ENCODE results near the gene VILL.
"Not testable (repeated sequence)": the region's sequence is repeated elsewhere in the genome, so short reads cannot be mapped to it uniquely, and the experiment has no call there.

VILL gene

GRCh38 chr3:38049358-38050126 lies 59.0 kb downstream of the VILL start:
- no peaks in the 10 kb centered on the region for H3K79me1 ChIP-seq (ENCODE audit: low read length)
- no peaks in the 10 kb centered on the region for H3K4me1 ChIP-seq (ENCODE audit: control insufficient read depth, low read depth, low read length)
- H3K23ac ChIP-seq (ENCODE audit: low read length): no peak overlapping the region
- no CpG with 5 or more reads among the region's 4 CpGs for WGBS (ENCODE audit: extremely low coverage, insufficient coverage, low lambda C conversion rate)
- no peak overlapping the region for H3K9ac ChIP-seq (ENCODE audit: low read length)
- H3K4me3 ChIP-seq (ENCODE audit: low read length): no peak overlapping the region
- no peak overlapping the region for H2BK5ac ChIP-seq (ENCODE audit: low read length)
- no peak for DNase-seq
- H3K79me2 ChIP-seq (ENCODE audit: control insufficient read depth, insufficient read depth, low read length): no peaks in the 10 kb centered on the region
- no peak overlapping the region for H4K8ac ChIP-seq (ENCODE audit: low read depth, low read length)
- no peak overlapping the region for H2BK120ac ChIP-seq (ENCODE audit: low read depth, low read length)
- H2AK5ac ChIP-seq (ENCODE audit: low read length): no peak overlapping the region
- H3K36me3 ChIP-seq (ENCODE audit: control insufficient read depth, insufficient read depth, low read length): no peaks in the 10 kb centered on the region
- no peak overlapping the region for H4K5ac ChIP-seq (ENCODE audit: low read length)
- no peak overlapping the region for H3K18ac ChIP-seq (ENCODE audit: low read length)
- H3K4ac ChIP-seq (ENCODE audit: low read depth, low read length): no peak overlapping the region
- H3K27ac ChIP-seq (ENCODE audit: low read depth, low read length): no peak overlapping the region
- H2BK15ac ChIP-seq (replicated peaks; ENCODE audit: low read depth): no peak overlapping the region
- H3K4me2 ChIP-seq (ENCODE audit: low read length): no peak overlapping the region
- no peaks in the 10 kb centered on the region for H3K27me3 ChIP-seq (ENCODE audit: insufficient read depth, low read length, poor library complexity)
- H3K56ac ChIP-seq (ENCODE audit: low read length): no peak overlapping the region

- no peak overlapping the region for H3K23ac ChIP-seq (ENCODE audit: low read length)
- no peaks in the 10 kb centered on the region for H3K79me2 ChIP-seq (ENCODE audit: control insufficient read depth, insufficient read depth, low read length)
- H3K56ac ChIP-seq (ENCODE audit: low read length): no peak overlapping the region
- H4K5ac ChIP-seq (ENCODE audit: low read length): no peak overlapping the region
- H3K4me1 ChIP-seq (ENCODE audit: control insufficient read depth, low read depth, low read length): no peaks in the 10 kb centered on the region
- no peak overlapping the region for H3K4ac ChIP-seq (ENCODE audit: low read depth, low read length)
- H2BK120ac ChIP-seq (ENCODE audit: low read depth, low read length): no peak overlapping the region
- H3K79me1 ChIP-seq (ENCODE audit: low read length): no peaks in the 10 kb centered on the region
- no peaks in the 10 kb centered on the region for H3K27me3 ChIP-seq (ENCODE audit: insufficient read depth, low read length, poor library complexity)
- H2BK15ac ChIP-seq (replicated peaks; ENCODE audit: low read depth): no peak overlapping the region
- WGBS (ENCODE audit: extremely low coverage, insufficient coverage, low lambda C conversion rate): no CpG with 5 or more reads among the region's 13 CpGs
- no peak overlapping the region for H3K27ac ChIP-seq (ENCODE audit: low read depth, low read length)
- H3K9ac ChIP-seq (ENCODE audit: low read length): no peak overlapping the region
- no peak overlapping the region for H4K8ac ChIP-seq (ENCODE audit: low read depth, low read length)
- no peaks in the 10 kb centered on the region for H3K36me3 ChIP-seq (ENCODE audit: control insufficient read depth, insufficient read depth, low read length)
- DNase-seq: no peak
- no peak overlapping the region for H3K4me2 ChIP-seq (ENCODE audit: low read length)
- H2AK5ac ChIP-seq (ENCODE audit: low read length): no peak overlapping the region
- no peak overlapping the region for H2BK5ac ChIP-seq (ENCODE audit: low read length)
- H3K18ac ChIP-seq (ENCODE audit: low read length): no peak overlapping the region
- no peak overlapping the region for H3K4me3 ChIP-seq (ENCODE audit: low read length)
Observed at GRCh38 chr3:38051131-38051530, 60.5 kb downstream of the VILL start.

- not testable (repeated sequence) for H3K56ac ChIP-seq (ENCODE audit: low read length); H3K79me1 ChIP-seq (ENCODE audit: low read length); H3K18ac ChIP-seq (ENCODE audit: low read length); H4K8ac ChIP-seq (ENCODE audit: low read depth, low read length); H3K4me2 ChIP-seq (ENCODE audit: low read length); H2BK15ac ChIP-seq (replicated peaks; ENCODE audit: low read depth); H3K4ac ChIP-seq (ENCODE audit: low read depth, low read length); H3K27ac ChIP-seq (ENCODE audit: low read depth, low read length); H3K23ac ChIP-seq (ENCODE audit: low read length); H3K36me3 ChIP-seq (ENCODE audit: control insufficient read depth, insufficient read depth, low read length); H2AK5ac ChIP-seq (ENCODE audit: low read length); H3K79me2 ChIP-seq (ENCODE audit: control insufficient read depth, insufficient read depth, low read length); H4K5ac ChIP-seq (ENCODE audit: low read length); H3K4me1 ChIP-seq (ENCODE audit: control insufficient read depth, low read depth, low read length); H3K4me3 ChIP-seq (ENCODE audit: low read length); H2BK120ac ChIP-seq (ENCODE audit: low read depth, low read length); H3K9ac ChIP-seq (ENCODE audit: low read length); H2BK5ac ChIP-seq (ENCODE audit: low read length); DNase-seq; H3K27me3 ChIP-seq (ENCODE audit: insufficient read depth, low read length, poor library complexity)
- no CpG with 5 or more reads among the region's 32 CpGs for WGBS (ENCODE audit: extremely low coverage, insufficient coverage, low lambda C conversion rate)
Observed at GRCh38 chr3:38053286-38053685, 62.7 kb downstream of the VILL start.

DNA sequence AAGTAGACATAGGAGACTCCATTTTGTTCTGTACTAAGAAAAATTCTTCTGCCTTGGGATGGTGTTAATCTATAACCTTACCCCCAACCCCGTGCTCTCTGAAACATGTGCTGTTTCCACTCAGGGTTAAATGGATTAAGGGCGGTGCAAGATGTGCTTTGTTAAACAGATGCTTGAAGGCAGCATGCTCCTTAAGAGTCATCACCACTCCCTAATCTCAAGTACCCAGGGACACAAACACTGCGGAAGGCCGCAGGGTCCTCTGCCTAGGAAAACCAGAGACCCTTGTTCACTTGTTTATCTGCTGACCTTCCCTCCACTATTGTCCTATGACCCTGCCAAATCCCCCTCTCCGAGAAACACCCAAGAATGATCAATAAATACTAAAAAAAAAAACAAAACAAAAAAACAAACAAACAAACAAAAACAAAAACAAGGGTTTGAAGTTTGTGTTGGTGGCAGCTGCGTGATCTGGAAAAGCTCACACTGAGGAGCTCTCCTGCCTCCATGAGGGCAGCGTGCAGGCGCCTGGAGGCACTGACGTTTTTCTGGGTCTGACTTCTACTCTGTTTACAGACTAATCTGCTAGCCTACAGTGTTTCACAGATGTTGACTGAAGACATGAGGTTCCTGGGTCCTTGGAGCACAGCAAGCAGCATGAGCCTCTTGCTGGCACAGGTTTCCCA lies 63.4 kb downstream of the VILL start:
- not testable (repeated sequence) for H3K27ac ChIP-seq (ENCODE audit: low read depth, low read length); H3K4me3 ChIP-seq (ENCODE audit: low read length); H3K4ac ChIP-seq (ENCODE audit: low read depth, low read length); H2BK15ac ChIP-seq (replicated peaks; ENCODE audit: low read depth); H3K9ac ChIP-seq (ENCODE audit: low read length); H2BK120ac ChIP-seq (ENCODE audit: low read depth, low read length); H3K79me2 ChIP-seq (ENCODE audit: control insufficient read depth, insufficient read depth, low read length); H4K8ac ChIP-seq (ENCODE audit: low read depth, low read length); H3K36me3 ChIP-seq (ENCODE audit: control insufficient read depth, insufficient read depth, low read length); H4K5ac ChIP-seq (ENCODE audit: low read length); H3K4me2 ChIP-seq (ENCODE audit: low read length); H3K23ac ChIP-seq (ENCODE audit: low read length); H3K56ac ChIP-seq (ENCODE audit: low read length); H2AK5ac ChIP-seq (ENCODE audit: low read length); H3K18ac ChIP-seq (ENCODE audit: low read length); H3K79me1 ChIP-seq (ENCODE audit: low read length); H2BK5ac ChIP-seq (ENCODE audit: low read length); H3K4me1 ChIP-seq (ENCODE audit: control insufficient read depth, low read depth, low read length); DNase-seq; H3K27me3 ChIP-seq (ENCODE audit: insufficient read depth, low read length, poor library complexity)
- no CpG with 5 or more reads among the region's 9 CpGs for WGBS (ENCODE audit: extremely low coverage, insufficient coverage, low lambda C conversion rate)

DNA sequence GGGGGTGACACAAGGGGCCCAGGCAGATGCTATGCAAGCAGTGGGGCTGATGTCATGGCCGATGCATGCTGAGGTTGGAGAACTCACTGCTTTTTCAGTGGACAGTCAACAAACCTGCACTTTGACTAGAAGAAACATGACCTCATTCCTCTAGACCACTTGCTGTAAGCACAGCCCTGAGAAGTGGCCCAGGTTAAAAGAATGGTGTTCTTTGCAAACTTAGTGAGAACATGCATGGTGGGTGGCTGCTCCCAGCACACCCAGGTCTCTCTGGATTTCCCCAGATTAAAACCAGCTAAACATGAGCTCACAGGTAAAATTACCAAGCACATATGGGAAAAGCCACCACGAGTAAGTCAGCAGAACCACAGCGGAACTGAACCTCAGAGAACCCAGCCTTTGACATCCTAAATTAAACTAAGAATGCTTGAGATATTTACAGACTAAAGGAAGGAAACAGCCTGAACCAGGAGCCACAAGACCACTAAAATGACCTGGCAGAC lies 64.0 kb downstream of the VILL start:
- no CpG with 5 or more reads among the region's 3 CpGs for WGBS (ENCODE audit: extremely low coverage, insufficient coverage, low lambda C conversion rate)

More for the DNA sequence above, 64.0 kb downstream of the VILL start:
- Histone ChIP-seq H3K4me1 (ENCODE audit: control insufficient read depth, low read depth, low read length) (no peaks in the 10 kb centered on the region), H3K18ac (ENCODE audit: low read length) (no peak overlapping the region), H2BK120ac (ENCODE audit: low read depth, low read length) (no peak overlapping the region), H3K56ac (ENCODE audit: low read length) (no peak overlapping the region), H3K27ac (ENCODE audit: low read depth, low read length) (no peak overlapping the region), H3K4ac (ENCODE audit: low read depth, low read length) (no peak overlapping the region), H4K5ac (ENCODE audit: low read length) (no peak overlapping the region), H3K79me1 (ENCODE audit: low read length) (no peaks in the 10 kb centered on the region), H2AK5ac (ENCODE audit: low read length) (no peak overlapping the region), H3K79me2 (ENCODE audit: control insufficient read depth, insufficient read depth, low read length) (no peaks in the 10 kb centered on the region), H3K23ac (ENCODE audit: low read length) (no peak overlapping the region), H3K27me3 (ENCODE audit: insufficient read depth, low read length, poor library complexity) (no peaks in the 10 kb centered on the region), H3K4me2 (ENCODE audit: low read length) (no peak overlapping the region), H4K8ac (ENCODE audit: low read depth, low read length) (no peak overlapping the region), H2BK5ac (ENCODE audit: low read length) (no peak overlapping the region), H3K9ac (ENCODE audit: low read length) (no peak overlapping the region), H3K36me3 (ENCODE audit: control insufficient read depth, insufficient read depth, low read length) (no peaks in the 10 kb centered on the region), H3K4me3 (ENCODE audit: low read length) (no peak overlapping the region), H2BK15ac (replicated peaks; ENCODE audit: low read depth) (no peak overlapping the region)
- DNase-seq: no peak
